ENCODE results near the gene NANOS3.
"Not testable (repeated sequence)": the region's sequence is repeated elsewhere in the genome, so short reads cannot be mapped to it uniquely, and the experiment has no call there.

Gene NANOS3

DNA sequence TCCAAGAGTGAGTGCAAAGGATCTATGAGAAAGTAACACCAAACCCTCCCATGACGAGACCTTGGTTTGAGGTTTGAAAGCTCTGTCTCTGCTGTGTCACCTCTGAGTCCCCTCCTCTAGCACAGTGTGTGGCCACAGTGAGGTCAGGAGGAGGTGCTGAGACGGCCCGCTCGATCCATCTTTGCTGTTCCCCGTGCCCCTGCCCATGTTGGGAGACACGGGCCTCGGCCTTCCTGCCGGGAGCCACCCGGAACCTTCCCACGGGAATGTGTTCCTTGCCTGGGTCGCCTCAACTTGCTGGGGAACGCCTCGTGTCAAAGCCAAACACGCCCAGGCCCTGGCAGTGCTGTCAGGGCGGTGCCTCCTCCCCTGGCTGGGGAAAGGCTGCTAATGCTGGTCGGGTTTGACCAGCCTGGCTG, 10.1 kb downstream of the NANOS3 start:
- DNase-seq: no peak

DNA sequence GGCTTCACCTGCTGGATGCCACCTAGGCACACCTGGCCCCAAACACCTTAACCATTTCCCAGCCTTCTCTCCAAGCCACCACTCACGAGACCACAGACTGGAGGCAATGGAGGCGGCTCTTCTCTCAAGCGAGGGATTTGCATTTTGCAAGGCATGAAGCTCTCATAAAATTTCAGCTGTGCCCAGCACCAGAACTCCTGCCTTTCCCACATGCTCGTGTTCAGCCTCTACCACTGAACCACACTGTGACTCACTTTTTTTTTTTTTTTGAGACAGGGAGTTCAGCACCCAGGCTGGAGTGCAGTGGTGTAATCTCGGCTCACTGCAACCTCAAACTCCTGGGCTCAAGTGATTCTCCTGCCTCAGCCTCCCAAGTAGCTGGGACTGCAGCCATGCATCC, 10.6 kb downstream of the NANOS3 start:
- no peak for DNase-seq

DNA sequence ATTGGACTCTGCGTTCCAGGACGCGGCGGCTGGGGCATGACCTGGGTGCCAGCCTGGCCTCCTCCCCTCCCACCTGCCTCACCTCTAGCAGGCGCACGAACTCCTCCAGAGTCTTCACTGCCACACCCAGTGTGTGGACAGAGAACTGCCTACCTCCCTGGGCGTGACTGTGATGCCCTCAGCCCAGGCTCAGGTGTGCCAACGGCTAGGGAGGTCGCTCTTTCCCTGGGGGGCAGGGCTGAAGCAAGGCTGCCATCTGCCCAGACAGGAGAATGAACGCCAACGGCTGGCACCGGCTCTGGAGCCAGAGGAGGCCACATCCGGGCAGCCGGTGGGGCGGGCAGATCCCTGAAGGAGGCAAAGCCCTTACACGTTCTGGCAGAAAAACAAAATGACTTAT, 11.3 kb downstream of the NANOS3 start:
- DNase-seq: no peak

DNA sequence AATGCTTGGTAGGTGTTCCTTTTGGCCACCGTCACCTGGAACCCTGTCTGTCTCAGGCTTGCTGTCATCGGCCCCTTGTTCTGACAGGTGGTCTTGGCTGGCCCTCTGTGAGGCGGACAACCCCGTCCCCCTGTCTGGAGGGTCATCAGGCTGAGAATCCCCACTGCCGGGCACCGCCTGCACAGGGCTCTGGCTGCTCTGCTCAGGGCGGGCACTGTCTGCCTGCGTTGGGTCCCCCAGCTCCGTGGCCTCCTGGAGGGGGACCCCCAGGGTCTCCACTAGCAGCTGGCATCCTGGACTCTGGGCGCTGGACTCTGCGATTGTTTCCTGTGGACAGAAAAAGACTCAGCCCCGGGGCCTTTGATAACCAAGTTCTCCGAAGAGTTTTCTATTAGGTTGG, 13.2 kb downstream of the NANOS3 start:
- no peak for DNase-seq

DNA sequence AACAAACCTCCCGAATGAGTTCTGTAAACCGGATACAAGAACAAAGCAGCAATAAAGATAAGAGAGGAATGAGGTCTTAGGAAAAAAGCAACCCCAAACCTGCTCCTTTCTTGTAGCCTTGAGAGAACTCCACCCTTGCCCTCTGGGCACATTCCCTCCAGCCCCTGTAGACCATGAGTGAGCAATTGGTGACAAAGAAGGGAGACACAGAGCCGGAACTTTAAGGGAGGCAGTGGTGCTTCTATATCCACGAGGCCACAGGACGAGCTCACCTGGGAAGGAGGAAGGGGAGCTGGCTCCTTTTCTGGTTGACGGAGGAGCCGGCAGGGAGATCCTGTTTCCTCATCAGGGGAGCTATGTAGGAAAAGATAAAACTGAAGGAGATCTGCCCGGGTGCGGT, 15.9 kb downstream of the NANOS3 start:
- DNase-seq: no peak

DNA sequence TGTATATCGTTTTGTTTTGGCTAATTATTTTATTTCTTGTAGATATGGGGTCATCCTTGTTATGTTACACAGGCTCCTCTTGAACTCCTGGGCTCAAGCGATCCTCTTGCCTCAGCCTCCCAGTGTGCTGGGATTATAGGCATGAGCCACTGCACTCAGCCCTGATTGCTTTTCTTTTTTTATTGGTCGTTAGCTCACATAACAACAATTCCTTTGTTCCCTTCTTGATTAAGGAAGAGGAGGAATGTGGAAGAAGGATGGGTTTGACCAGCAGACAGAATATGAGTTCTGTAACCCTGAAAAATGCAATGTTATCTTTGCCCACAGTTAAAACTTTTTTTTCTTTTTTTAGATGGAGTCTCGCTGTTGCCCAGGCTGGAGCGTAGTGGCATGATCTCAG, 17.6 kb downstream of the NANOS3 start:
- no peak for DNase-seq

DNA sequence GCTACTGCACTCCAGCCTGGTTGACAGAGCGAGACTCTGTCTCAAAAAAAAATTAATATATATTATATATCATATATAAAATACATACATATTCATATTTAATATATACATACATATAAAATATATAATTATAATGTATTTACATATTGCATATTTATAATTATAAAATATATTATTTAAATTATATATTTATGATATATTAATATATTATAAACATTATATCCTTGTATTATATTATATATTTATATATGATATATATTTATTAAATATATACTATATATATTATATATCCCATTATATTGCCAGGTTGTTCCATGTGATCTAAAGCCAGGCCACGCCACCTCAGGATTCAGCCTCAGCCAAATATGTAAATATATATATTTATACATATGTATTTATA, 19.3 kb downstream of the NANOS3 start:
- DNase-seq: no peak

DNA sequence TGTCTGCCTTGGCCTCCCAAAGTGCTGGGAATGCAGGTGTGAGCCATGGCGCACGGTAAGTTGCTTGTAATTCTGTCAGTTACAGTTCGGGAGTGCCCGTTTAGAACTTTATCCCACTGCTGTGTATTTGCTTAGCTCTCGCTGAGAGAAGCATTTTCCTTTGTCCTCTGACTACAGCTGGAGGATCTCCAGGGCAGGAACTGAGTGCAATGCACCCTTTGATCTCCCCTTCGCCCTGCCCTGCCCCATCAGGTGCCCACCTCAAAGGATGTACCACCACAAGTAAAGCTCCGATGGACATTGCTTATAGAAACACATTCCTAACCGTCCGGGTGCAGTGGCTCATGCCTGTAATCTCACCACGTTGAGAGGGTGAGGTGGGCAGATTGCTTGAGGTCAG, 22.5 kb downstream of the NANOS3 start:
- no peak for DNase-seq

DNA sequence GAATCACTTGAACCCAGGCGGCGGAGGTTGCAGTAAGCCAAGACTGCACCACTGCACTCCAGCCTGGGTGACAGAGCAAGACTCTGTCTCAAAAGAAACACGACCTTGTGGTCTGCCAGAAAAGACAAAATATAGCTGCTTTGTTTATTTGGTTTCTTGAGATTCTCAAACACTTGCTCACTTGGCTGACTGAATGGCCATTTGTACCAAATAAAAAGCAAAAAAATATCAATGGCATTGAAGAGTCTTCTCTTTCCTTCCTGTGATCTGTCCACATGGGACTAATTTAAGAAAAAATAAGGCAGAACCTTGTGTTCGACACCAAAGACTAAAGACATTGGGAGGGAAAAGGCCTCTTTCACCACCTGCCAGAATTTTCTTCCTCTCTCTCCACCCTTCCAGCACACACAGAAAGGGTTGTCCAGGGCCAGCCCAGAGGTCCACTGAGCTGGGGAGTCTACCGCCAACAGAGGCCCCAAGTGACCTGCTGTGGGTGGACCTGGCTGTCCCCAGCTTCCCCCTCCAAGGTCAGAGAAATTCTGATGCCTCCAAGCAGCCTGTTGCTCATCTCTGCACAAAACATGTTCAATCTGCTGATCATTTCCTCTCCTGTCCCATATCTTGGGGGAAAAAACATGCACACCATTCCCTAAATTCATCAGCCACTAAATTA, 23.1 kb downstream of the NANOS3 start:
- DNase-seq: no peak

DNA sequence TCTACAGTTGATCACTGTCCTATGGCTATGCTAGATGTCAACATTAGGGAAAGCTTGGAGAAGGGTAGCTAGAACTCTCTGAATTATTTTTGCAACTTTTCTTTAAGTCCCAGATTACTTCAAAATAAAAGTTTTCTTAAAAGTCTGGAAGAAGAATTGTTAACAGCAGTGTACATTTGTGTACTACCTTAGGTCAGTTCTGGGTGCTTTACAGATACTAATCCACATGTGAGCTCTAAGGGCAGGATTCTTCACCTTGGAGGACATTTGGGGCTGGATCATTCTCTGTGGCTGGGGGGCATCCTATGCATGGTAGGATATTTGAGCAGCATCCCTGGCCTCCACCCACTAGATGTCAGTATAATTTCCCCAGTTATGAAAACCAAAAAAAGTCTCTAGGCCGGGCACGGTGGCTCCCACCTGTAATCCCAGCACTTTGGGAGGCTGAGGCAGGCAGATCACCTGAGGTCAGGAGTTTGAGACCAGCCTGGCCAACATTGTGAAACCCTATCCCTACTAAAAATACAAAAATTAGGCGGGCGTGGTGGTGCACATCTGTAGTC, 26.1 kb downstream of the NANOS3 start:
- DNase-seq: no peak

DNA sequence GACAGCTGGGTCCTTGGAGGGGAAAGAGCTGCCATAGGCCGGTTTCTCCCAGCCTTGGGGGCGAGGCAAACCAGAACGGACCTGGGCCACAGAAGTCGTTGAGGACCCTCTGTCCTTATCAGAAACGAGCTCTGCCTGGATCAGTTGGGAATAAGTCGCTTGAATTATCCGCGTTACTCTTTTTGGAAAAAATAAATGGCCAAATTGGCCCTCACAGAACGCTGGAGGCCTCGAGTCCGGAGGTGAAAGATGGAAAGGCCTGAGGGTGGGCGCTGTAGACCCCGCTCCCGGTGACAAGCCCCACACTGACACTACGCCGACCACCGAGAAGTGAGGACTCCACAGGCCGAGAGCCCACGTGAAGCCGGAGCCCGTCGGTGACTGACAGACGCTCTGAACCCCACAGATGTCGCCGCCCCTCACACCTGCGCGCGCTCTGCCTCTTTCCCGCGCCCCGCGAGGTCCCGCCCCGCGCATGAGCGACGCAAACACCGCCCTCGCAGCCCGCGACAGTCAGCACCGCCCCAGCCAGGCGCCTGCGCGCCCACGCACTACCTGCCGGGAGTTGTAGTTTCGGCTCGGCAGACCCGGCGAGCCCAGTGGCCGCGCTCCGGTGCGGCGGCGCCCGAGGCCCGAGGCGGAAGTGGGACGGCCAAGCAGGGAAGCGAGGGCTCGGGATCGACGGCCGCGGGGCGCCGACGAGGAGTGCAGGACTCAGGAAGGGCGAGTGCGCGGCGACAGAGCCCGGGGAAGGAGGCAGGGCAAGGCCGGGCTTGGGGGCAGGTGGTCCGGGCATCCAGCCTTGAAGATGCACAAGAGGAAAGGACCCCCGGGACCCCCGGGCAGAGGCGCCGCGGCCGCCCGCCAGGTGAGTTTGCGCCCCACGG, 28.9 kb downstream of the NANOS3 start, which contains the start of the genes BRME1 and CC2D1A:
BRME1 (minus strand) TSS at position 484 of the 887 bp plus-strand sequence. CDS start 1,225 bp downstream, outside the sequence.
CC2D1A (plus strand) TSS at position 568 of the 887 bp plus-strand sequence; CDS start at position 809, 241 bp downstream.
- DNase-seq: peak; percentile 68

DNA sequence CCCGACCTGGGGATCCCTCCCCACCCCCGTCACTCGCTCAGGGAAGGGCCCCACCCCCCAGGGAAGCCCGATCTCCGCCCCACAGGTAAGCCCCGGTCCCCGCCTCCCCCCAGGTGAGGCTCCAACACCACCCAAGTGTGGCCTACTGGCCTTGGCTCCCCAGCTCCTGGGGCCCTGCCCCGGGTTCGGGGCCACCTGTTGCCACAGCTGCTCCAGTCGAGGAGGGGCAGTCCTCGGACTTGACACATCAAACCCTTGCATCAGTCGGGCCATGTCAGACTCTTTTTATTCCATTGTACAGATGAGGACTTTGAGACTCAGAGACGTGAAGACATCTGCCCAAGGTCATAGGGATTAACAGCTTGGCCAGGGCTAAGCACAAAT, 29.6 kb downstream of the NANOS3 start:
- DNase-seq: no peak

DNA sequence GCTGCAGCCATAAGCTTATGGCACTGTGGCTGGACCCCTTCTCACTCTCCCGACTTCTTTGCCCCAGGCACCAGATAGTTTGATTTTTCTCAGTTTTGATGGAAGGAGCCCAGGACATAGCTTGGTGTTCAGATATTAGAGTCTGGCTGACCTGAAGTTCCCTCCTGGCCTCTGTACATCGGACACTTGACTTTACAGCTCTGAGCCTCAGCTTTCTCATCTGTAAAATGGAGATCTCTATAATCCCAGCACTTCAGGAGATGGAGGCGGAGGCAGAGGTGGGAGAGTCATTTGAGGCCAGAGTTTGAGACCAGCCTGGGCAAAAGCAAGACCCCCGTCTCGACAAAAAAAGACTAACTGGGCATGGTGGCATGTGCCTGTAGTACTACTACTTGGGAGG, 30.0 kb downstream of the NANOS3 start:
- no peak for DNase-seq

DNA sequence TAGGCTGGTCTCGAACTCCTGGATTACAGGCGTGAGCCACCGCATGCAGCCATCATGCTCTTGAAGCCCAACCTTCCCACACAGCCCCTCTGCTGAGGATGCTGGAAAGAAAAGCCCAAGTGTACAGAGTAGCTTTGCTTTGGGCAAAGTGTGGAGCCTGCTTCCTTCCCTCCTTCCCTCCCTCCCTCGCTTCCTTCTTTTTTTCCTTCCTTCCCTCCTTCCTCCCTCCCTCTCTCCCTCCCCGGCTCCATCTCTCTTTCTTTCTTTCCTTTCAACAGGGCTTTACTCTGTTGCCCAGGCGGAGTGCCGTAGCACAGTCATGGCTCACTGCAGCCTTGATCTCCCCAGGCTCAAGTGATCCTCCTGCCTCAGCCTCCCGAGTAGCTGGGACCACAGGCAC, 31.7 kb downstream of the NANOS3 start:
- no peak for DNase-seq

DNA sequence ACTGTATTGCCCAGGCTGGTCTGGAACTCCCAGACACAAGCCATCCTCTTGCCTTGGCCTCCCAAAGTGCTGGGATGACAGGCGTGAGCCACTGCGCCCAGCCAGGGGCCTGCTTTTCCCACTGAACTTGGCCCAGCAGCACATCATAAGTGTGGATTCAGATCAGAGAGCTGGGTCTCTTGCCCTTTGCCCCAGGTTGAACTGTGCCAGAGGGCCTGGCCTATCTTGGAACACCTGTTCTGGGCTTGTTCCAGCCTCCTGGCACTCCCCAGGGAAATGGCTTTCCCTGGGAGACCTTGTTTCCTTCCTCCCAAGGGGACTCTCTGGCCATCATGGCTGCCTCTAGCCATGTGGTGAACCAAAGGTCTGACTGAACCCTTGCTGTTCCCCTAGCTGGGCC, 32.5 kb downstream of the NANOS3 start:
- DNase-seq: no peak

DNA sequence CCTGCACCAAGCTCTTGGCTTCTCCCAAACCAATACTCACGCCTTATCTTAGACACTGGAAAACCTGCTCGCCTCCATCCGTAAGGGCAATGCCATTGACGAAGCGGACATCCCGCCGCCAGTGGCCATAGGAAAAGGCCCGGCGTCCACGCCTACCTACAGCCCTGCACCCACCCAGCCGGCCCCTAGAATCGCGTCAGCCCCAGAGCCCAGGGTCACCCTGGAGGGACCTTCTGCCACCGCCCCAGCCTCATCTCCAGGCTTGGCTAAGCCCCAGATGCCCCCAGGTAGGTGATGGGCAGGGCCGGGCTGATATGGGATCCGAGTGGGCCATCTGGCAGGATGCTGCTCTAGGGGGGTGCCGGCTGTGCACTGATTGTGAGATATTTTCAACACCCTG, 36.4 kb downstream of the NANOS3 start:
- DNase-seq: no peak

DNA sequence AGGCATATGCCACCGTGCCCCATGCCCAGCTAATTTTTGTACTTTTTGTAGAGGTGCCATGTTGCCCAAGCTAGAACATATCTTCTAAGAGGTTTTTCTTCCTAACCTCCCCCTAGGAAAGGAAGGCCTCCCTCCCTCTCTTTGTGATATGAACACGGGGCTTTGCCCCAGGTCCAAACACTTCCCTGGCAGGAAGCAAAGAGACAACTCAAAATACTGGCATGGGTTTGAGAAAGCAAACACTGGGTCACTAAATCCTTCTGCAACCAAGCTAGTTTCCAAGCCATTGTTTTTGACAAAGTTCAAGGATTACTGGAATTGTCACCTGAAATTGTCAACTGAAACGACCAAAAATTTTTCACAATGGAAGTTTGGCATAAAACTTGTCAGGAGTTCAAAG, 37.8 kb downstream of the NANOS3 start:
- DNase-seq: no peak

DNA sequence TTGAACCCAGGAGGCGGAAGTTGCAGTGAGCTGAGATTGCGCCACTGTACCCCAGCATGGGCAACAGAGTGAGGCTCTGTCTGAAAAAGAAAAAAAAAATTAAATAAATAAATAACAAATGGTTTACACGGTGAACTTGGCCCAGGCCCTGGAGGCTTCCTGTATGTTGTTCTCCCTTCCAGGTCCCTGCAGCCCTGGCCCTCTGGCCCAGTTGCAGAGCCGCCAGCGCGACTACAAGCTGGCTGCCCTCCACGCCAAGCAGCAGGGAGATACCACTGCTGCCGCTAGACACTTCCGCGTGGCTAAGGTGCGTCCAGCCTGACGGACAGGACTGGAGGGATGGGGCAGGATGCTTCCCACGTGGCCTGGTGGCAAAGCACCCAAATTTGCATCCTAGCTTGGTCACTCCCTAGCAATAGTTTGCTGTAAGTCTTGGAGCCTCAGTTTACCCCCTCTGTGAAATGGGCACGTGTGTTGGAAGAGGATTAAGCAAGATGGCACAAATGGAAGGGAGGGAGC, 41.0 kb downstream of the NANOS3 start:
- DNase-seq: no peak

DNA sequence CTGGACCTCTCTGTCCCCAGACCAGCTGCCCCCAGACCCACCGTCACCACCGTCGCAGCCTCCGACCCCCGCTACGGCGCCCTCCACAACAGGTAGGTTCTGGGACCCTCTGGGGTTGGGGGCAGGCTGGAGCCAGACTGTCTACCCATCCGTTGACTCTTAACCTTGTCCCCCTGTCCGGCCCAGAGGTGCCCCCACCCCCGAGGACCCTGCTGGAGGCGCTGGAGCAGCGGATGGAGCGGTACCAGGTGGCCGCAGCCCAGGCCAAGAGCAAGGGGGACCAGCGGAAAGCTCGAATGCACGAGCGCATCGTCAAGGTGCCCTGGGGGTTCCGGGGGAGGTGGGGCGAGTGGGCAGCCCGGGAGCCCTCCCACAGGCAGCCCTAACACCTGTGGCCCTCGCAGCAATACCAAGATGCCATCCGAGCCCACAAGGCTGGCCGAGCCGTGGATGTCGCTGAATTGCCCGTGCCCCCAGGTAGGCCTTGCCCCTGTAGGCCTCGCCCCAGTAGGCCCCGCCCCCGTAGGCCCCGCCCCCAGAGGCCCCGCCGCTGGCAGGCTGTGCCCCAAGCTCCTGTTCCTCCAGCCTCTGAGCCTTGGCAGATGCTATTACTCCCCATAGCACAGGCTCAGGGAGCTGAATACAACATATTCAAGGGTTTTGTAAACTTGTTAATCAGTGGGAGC, 41.9 kb downstream of the NANOS3 start:
- DNase-seq: no peak

DNA sequence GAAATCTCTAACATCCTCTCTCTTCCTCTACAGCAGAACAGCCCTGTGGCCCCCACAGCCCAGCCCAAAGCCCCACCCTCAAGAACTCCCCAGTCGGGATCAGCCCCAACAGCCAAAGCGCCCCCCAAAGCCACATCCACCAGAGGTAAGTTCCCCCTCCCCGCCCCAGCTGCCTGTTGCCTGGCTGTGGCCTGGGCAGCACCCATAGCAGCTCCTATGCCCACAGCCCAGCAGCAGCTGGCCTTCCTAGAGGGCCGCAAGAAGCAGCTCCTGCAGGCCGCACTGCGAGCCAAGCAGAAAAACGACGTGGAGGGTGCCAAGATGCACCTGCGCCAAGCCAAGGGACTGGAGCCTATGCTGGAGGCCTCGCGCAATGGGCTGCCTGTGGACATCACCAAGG, 43.6 kb downstream of the NANOS3 start:
- no peak for DNase-seq

DNA sequence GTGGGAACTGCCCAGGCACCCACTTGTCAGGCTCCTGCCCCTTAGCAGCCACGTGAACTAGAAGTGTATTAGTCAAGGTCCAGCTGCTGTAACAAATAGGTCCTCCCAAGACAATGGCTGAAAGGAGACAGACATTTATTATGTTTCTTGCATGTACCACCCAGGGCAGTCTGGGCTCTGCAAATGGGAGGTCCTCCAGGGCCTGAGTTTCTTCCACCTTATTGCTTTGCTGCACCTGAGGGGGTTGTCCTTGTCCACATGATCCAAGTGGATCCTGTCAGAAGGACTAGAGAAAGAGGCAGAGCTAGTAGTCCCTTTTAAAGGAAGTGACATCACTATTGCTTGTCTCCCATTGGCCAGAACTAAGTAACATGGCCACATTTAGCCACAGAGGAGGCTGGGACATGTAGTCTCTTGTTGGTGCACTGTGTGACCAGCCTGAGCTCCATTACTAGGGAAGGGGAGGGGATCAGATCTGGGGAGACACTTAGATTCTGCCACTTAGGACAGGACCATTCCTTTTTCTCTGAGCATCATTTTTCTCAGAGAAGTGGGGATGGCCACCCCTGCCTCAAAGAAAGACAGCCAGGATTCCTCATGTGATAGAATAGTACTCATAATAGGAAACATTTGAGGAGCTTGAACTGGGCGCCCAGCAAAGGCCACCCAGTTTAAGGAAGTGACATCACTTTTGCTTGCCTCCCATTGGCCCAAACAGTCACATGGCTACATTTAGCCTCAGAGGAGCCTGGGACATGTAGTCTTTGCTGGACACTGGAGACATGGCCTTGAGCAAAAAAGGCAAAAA, 44.2 kb downstream of the NANOS3 start:
- DNase-seq: no peak

DNA sequence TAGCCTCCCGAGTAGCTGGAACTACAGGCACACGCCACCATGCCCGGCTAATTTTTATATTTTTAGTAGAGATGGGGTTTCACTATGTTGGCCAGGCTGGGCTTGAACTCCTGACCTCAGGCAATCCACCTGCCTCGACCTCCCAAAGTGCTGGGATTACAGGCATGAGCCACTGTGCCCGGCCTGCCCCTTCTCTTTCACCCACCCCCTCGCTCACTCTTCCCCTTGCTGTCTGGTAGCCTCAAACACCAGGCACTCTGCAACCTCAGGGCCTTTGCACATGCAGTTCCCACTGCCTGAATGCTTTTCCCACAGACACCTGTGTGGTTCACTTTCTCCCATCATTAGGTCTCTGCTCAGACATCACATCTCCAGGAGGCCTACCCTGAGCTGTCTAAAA, 45.2 kb downstream of the NANOS3 start:
- DNase-seq: not testable (repeated sequence)

Data from GOT3 (cell line).